GM12878 (cell line): ENCODE measurements around the gene LIM2. TPM values are rescaled to one million over a fixed set of nuclear protein-coding genes. Genes with fewer than 3 reads are reported as not detected.
A peak's percentile ranks its signal among the peaks of the same experiment; 100 is the strongest.

Source experiments
- CHD2 ChIP-seq: IDR thresholded peaks from 2 replicates; pipeline ENCODE4 v1.6.1; 2011; ENCODE audit warnings: low read depth, low read length, improper control_type of control experiment, borderline replicate concordance
- E2F8 ChIP-seq: fragments of 450-650 bp; IDR thresholded peaks from 2 replicates; pipeline ENCODE4 v1.6.1; 2018; ENCODE audit warnings: mild to moderate bottlenecking, low read depth, moderate library complexity; ENCODE audit not compliant: partially characterized antibody
- ELK1 ChIP-seq: IDR thresholded peaks from 2 replicates; pipeline ENCODE4 v1.6.1; 2012; ENCODE audit warnings: low read depth, low read length, improper control_type of control experiment
- ESRRA ChIP-seq: IDR thresholded peaks from 2 replicates; pipeline ENCODE4 v1.6.1; 2012; ENCODE audit warnings: mild to moderate bottlenecking, low read length, improper control_type of control experiment
- FOXK2 ChIP-seq: fragments of 450-650 bp; IDR thresholded peaks from 2 replicates; pipeline ENCODE4 v1.6.1; 2017; ENCODE audit warnings: mild to moderate bottlenecking, moderate library complexity
- IKZF1 ChIP-seq: fragments of 450-650 bp; conservative IDR thresholded peaks from 2 replicates; pipeline ENCODE4 v1.6.1; 2017; ENCODE audit warnings: antibody characterized with exemption, mild to moderate bottlenecking
- IKZF2 ChIP-seq, 2 experiments: fragments of 450-650 bp; IDR thresholded peaks; 2 replicates each; pipeline ENCODE4 v1.6.1; 2017; ENCODE audit warnings: mild to moderate bottlenecking in 2 of 2, moderate library complexity in 2 of 2
- IRF3 ChIP-seq: fragments of 450-650 bp; IDR thresholded peaks from 2 replicates; pipeline ENCODE4 v1.6.1; 2014; ENCODE audit warnings: mild to moderate bottlenecking
- KAT2A ChIP-seq: conservative IDR thresholded peaks from 2 replicates; pipeline ENCODE4 v1.6.1; 2011; ENCODE audit warnings: low read depth, low read length; ENCODE audit not compliant: control insufficient read depth
- MEF2A ChIP-seq: IDR thresholded peaks from 2 replicates; pipeline ENCODE4 v1.6.1; 2011; ENCODE audit warnings: low read depth, mild to moderate bottlenecking, low read length, moderate library complexity; ENCODE audit not compliant: insufficient read depth
- MTA2 ChIP-seq: fragments of 450-650 bp; IDR thresholded peaks from 2 replicates; pipeline ENCODE4 v1.6.1; 2016; ENCODE audit warnings: low read depth, mild to moderate bottlenecking, moderate library complexity
- MYB ChIP-seq: fragments of 150-350 bp; IDR thresholded peaks from 2 replicates; pipeline ENCODE4 v1.6.1; 2014; ENCODE audit warnings: mild to moderate bottlenecking, low read depth, low read length, borderline replicate concordance
- NFYA ChIP-seq: IDR thresholded peaks from 2 replicates; pipeline ENCODE4 v1.6.1; 2011; ENCODE audit warnings: low read depth, mild to moderate bottlenecking, low read length, improper control_type of control experiment, borderline replicate concordance
- SMARCA5 ChIP-seq: fragments of 450-650 bp; IDR thresholded peaks from 2 replicates; pipeline ENCODE4 v1.6.1; 2017; ENCODE audit warnings: mild to moderate bottlenecking
- STAT1 ChIP-seq: fragments of 450-650 bp; conservative IDR thresholded peaks from 2 replicates; pipeline ENCODE4 v1.6.1; 2014; ENCODE audit warnings: antibody characterized with exemption, mild to moderate bottlenecking
- TARDBP ChIP-seq: IDR thresholded peaks from 2 replicates; pipeline ENCODE4 v1.6.1; 2016; ENCODE audit warnings: borderline replicate concordance
- USF1 ChIP-seq: IDR thresholded peaks from 2 replicates; pipeline ENCODE4 v1.6.1; 2011; ENCODE audit warnings: borderline replicate concordance, low read depth, mild to moderate bottlenecking, moderate library complexity, mixed read lengths, low read length; ENCODE audit not compliant: insufficient read depth; ENCODE audit errors: extremely low read length
- ZNF207 ChIP-seq: fragments of 450-650 bp; IDR thresholded peaks from 2 replicates; pipeline ENCODE4 v1.6.1; 2014; ENCODE audit warnings: antibody characterized with exemption, mild to moderate bottlenecking, borderline replicate concordance
- ZNF274 ChIP-seq: IDR thresholded peaks from one replicate; pipeline ENCODE4 v1.8.0; 2011; ENCODE audit not compliant: insufficient read length, insufficient read depth
- ZNF687 ChIP-seq: fragments of 450-650 bp; IDR thresholded peaks from 2 replicates; pipeline ENCODE4 v1.6.1; 2017; ENCODE audit warnings: mild to moderate bottlenecking, moderate library complexity
- polyA plus RNA-seq, 11 experiments: library from polyadenylated mRNA; depleted of rRNA in 4 of 11; unstranded in 6 of 11; stranded (reverse) in 5 of 11; fragments of >200 nt; fragmentation: Nextera tagmentation in 4 of 11; fragmentation: Illumina TruSeq in 1 of 11; extraction: Ambion mirVana in 4 of 11; extraction: Trizol in 1 of 11; gene quantifications; 1 replicate in 1 of 11; 2 replicates in 10 of 11; pipeline versions ENCODE4 v1.2.1 to v1.2.3, GENCODE V29; 2011 to 2016; ENCODE audit warnings: inconsistent platforms in 2 of 11, missing spikeins in 2 of 11, low read depth in 1 of 11
- total RNA-seq, 4 experiments: library from RNA; depleted of rRNA in 3 of 4; stranded (reverse); fragments of >200 nt in 3 of 4; fragmentation: Illumina TruSeq in 1 of 4; extraction: Trizol in 1 of 4; gene quantifications; 2 replicates each; pipeline versions ENCODE4 v1.2.1 to v1.2.3, GENCODE V29; 2013 to 2021

LIM2 gene
- total and polyA plus RNA-seq, 10 of the 15 experiments (the other 5 are each of a cell fraction or from before 2014, with no cell fraction given), result not detected

GRCh38 chr19:51366389-51367254 is 21.2 kb downstream of the LIM2 start (continued):
- peak; percentile 89 for TF ChIP-seq IKZF1
- no peak for TF ChIP-seq USF1
- peak; percentile 86 to 87 for TF ChIP-seq IKZF2 (IDR thresholded peaks at IDR 0.05)
- no peak for TF ChIP-seq MTA2
- 0 out of 2 replicates have a peak, but pooled peaks have one; percentile 4 for TF ChIP-seq SMARCA5
- no peak for TF ChIP-seq ZNF207
- no peak for TF ChIP-seq E2F8
- TF ChIP-seq ELK1, result no peak
- TF ChIP-seq NFYA, result no peak
- TF ChIP-seq ZNF274, result no peak
- no peak for TF ChIP-seq MYB
- TF ChIP-seq MEF2A, result no peak
- TF ChIP-seq ESRRA, result no peak
- no peak for TF ChIP-seq STAT1
- no peak for TF ChIP-seq KAT2A
- no peak for TF ChIP-seq FOXK2
- TF ChIP-seq ZNF687, result peak; percentile 7; the same call in 1 of the 2 replicates
- peak; percentile 72; the same call in 1 of the 2 replicates for TF ChIP-seq CHD2
- TF ChIP-seq TARDBP, result no peak
- no peak for TF ChIP-seq IRF3
